ENCODE measurements around the gene KCNK7. TPM values are rescaled to one million over a fixed set of nuclear protein-coding genes. Genes with fewer than 3 reads are reported as not detected.

The KCNK7 gene
- total RNA-seq, 4 donors from 2014 or later = 0.99 to 1.2 (median 1.2) TPM

DNA sequence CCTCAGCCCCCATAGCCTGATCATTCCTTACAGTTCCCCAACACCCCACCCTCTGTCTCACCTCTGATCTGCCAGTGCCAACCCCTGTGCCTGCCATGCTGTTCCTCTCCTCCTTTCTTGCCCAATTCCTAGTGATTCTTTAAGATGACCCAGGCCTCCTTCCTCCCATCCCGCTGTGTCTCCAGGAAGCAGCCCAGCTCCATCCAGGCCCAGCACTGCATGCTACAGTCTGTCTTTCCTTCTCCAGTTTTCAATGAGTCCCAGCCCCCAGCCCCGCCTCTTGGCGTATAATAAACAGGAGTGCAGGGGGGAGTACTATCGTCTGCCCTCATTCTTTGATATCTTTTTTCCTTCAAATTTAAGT is 49.8 kb downstream of the KCNK7 start:
- peaks cover 10 to 29% (median 26%) of the 10 kb centered on the region in 4 donors for H3K4me1 ChIP-seq
- H3K27ac ChIP-seq (replicated peaks in 1 of 4) = peak overlapping the region in 3 of 4 donors; percentile 61 to 76 (median 65)
- H3K36me3 ChIP-seq = peaks cover 0 to 77% (median 63%) of the 10 kb centered on the region in 4 donors
- H3K9me3 ChIP-seq = no peaks in the 10 kb centered on the region
- no peak for DNase-seq (ENCODE audit: extremely low spot score)
- no peaks in the 10 kb centered on the region for H3K27me3 ChIP-seq
- H3K4me3 ChIP-seq = no peak overlapping the region
- intact Hi-C loops (cut with DNase I) = no loop called here
- no peak for TF ChIP-seq EP300 (IDR thresholded peaks at IDR 0.05)
- TF ChIP-seq POLR2A (IDR thresholded peaks at IDR 0.05; ENCODE audit: low read depth) = no peak
- no peak for TF ChIP-seq CTCF (IDR thresholded peaks at IDR 0.05)
- TF ChIP-seq POLR2AphosphoS5 (IDR thresholded peaks at IDR 0.05) = no peak
- 92% methylated on average over 4 of the region's 4 CpGs for WGBS

Small RNA genes lying within 50 kb of the gene (small RNA-seq; reads per million reads assigned to genes)
- gene AP001362.1 (0 reads per million in 3 donors), gene MIR4690 (0.17 to 0.19 (median 0.17) reads per million in 3 donors)

Other genes with a start within 250 kb of the KCNK7 start
- under 1 TPM in 1 of 4 donors, not detected in 3; 0.19 TPM for gene TIGD3, start 241.0 kb downstream of the KCNK7 start, total RNA-seq
- gene SLC25A45, start 213.2 kb downstream of the KCNK7 start, total RNA-seq = 10 to 100 TPM in 1 of 4 donors, 1 to 10 TPM in 3; 4.6 to 11.3 (median 5.9) TPM
- gene FRMD8, start 209.2 kb downstream of the KCNK7 start, total RNA-seq = 10 to 100 TPM; 30.4 to 37.3 (median 34.7) TPM
- gene NEAT1, start 173.0 kb downstream of the KCNK7 start, total RNA-seq = 100 to 1,000 TPM in 2 of 4 donors, 10 to 100 TPM in 2; 42.8 to 181 (median 96.0) TPM
- over 10,000 TPM in 1 of 4 donors, 1,000 to 10,000 TPM in 3; 2,724 to 15,405 (median 5,373) TPM for gene MALAT1, start 96.8 kb downstream of the KCNK7 start, total RNA-seq
- 100 to 1,000 TPM in 2 of 4 donors, 10 to 100 TPM in 2; 74.3 to 115 (median 104) TPM for gene SCYL1, start 70.7 kb downstream of the KCNK7 start, total RNA-seq
- 100 to 1,000 TPM; 107 to 208 (median 137) TPM for gene LTBP3, start 37.4 kb downstream of the KCNK7 start, total RNA-seq
- 10 to 100 TPM; 43.6 to 77.3 (median 63.3) TPM for gene ZNRD2, start 25.3 kb downstream of the KCNK7 start, total RNA-seq
- gene FAM89B, start 23.3 kb downstream of the KCNK7 start, total RNA-seq = 10 to 100 TPM; 47.9 to 90.4 (median 75.0) TPM
- gene EHBP1L1, start 19.7 kb downstream of the KCNK7 start, total RNA-seq = 100 to 1,000 TPM; 186 to 472 (median 293) TPM
- gene MAP3K11, start 18.4 kb upstream of the KCNK7 start, total RNA-seq = 10 to 100 TPM; 29.9 to 41.7 (median 37.6) TPM
- 10 to 100 TPM; 21.4 to 43.1 (median 27.1) TPM for gene PCNX3, start 20.0 kb upstream of the KCNK7 start, total RNA-seq
- 10 to 100 TPM; 40.7 to 56.3 (median 45.8) TPM for gene SIPA1, start 42.3 kb upstream of the KCNK7 start, total RNA-seq
- 10 to 100 TPM; 51.5 to 84.6 (median 82.1) TPM for gene RELA, start 67.1 kb upstream of the KCNK7 start, total RNA-seq
- 10 to 100 TPM; 66.4 to 77.1 (median 68.3) TPM for gene KAT5, start 116.5 kb upstream of the KCNK7 start, total RNA-seq
- 100 to 1,000 TPM in 1 of 4 donors, 10 to 100 TPM in 3; 72.1 to 137 (median 80.9) TPM for gene RNASEH2C, start 125.0 kb upstream of the KCNK7 start, total RNA-seq
- 10 to 100 TPM; 15.0 to 28.0 (median 24.2) TPM for gene AP5B1, start 185.2 kb upstream of the KCNK7 start, total RNA-seq
- gene OVOL1, start 191.3 kb upstream of the KCNK7 start, total RNA-seq = not detected
- under 1 TPM; 0.33 to 0.78 (median 0.41) TPM for gene SNX32, start 238.2 kb upstream of the KCNK7 start, total RNA-seq